ENCODE data around the gene NUP88. TPM values are rescaled to one million over a fixed set of nuclear protein-coding genes. Genes with fewer than 3 reads are reported as not detected.

The NUP88 gene
- total and polyA plus RNA-seq, 8 donors = 29.8 to 185 (median 80.3) TPM

GRCh38 chr17:5464717-5465507, 45.5 kb upstream of the NUP88 start:
- Histone ChIP-seq H3K27ac (no peak overlapping the region), H3K9me3 (no peaks in the 10 kb centered on the region), H3K4me1 (peaks cover 10 to 38% (median 27%) of the 10 kb centered on the region in 4 donors), H3K4me3 (no peak overlapping the region), H3K36me3 (peaks cover 13 to 39% (median 28%) of the 10 kb centered on the region in 4 donors), H3K27me3 (no peaks in the 10 kb centered on the region)
- 83 to 91% (median 88%) methylated on average over 10 of the region's 10 CpGs for WGBS, 5 donors
- TF ChIP-seq POLR2A (IDR thresholded peaks at IDR 0.05) (no peak), POLR2AphosphoS5 (IDR thresholded peaks at IDR 0.05) (no peak), EP300 (IDR thresholded peaks at IDR 0.05) (no peak)
- TF ChIP-seq, protein P1, sequence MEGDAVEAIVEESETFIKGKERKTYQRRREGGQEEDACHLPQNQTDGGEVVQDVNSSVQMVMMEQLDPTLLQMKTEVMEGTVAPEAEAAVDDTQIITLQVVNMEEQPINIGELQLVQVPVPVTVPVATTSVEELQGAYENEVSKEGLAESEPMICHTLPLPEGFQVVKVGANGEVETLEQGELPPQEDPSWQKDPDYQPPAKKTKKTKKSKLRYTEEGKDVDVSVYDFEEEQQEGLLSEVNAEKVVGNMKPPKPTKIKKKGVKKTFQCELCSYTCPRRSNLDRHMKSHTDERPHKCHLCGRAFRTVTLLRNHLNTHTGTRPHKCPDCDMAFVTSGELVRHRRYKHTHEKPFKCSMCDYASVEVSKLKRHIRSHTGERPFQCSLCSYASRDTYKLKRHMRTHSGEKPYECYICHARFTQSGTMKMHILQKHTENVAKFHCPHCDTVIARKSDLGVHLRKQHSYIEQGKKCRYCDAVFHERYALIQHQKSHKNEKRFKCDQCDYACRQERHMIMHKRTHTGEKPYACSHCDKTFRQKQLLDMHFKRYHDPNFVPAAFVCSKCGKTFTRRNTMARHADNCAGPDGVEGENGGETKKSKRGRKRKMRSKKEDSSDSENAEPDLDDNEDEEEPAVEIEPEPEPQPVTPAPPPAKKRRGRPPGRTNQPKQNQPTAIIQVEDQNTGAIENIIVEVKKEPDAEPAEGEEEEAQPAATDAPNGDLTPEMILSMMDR (IDR thresholded peaks at IDR 0.05) = no peak
- no peak for DNase-seq
- intact Hi-C loops (cut with DNase I; ENCODE audit: low total_unique reads) = no loop called here

DNA sequence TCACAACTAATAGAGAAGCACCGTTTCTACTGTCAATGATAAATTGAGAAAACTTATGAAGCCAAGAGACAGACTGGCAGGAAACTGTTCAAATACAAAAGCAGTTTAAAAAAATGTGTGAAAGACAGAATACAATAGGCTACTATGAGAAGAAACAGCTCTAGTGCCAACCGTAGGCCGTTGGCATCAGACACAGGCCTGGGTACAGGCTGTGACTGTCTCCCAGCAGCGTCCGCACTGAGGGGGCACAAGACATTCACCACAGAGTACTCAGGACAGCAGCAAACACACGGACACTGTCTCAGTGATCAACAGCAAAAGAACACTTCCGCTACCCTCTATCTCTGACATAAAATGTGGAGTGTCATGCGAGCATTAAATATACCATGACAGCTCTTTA, 27.3 kb upstream of the NUP88 start:
- Histone ChIP-seq H3K36me3 (peaks cover 35 to 97% (median 95%) of the 10 kb centered on the region in 4 donors), H3K27me3 (no peaks in the 10 kb centered on the region), H3K9me3 (no peaks in the 10 kb centered on the region), H3K4me3 (no peak overlapping the region), H3K27ac (no peak overlapping the region), H3K4me1 (no peaks in the 10 kb centered on the region)
- TF ChIP-seq, protein P1 (IDR thresholded peaks at IDR 0.05) = no peak
- TF ChIP-seq POLR2AphosphoS5 (IDR thresholded peaks at IDR 0.05) (no peak), EP300 (IDR thresholded peaks at IDR 0.05) (no peak), POLR2A (IDR thresholded peaks at IDR 0.05) (no peak)
- intact Hi-C loops (cut with DNase I; ENCODE audit: low total_unique reads) = no loop called here
- DNase-seq = no peak
- WGBS, 5 donors = 81 to 92% (median 88%) methylated on average over 8 of the region's 8 CpGs

- no peak overlapping the region for H3K27ac ChIP-seq
- H3K27me3 ChIP-seq = no peaks in the 10 kb centered on the region
- H3K36me3 ChIP-seq = peaks cover 21 to 76% (median 71%) of the 10 kb centered on the region in 4 donors
- no peak for DNase-seq
- H3K4me3 ChIP-seq = no peak overlapping the region
- H3K9me3 ChIP-seq = no peaks in the 10 kb centered on the region
- TF ChIP-seq EP300 (IDR thresholded peaks at IDR 0.05) (no peak), POLR2A (IDR thresholded peaks at IDR 0.05) (no peak), POLR2AphosphoS5 (IDR thresholded peaks at IDR 0.05) (no peak)
- TF ChIP-seq, protein P1 (IDR thresholded peaks at IDR 0.05) = no peak
- intact Hi-C loops (cut with DNase I; ENCODE audit: low total_unique reads) = no loop called here
- peaks cover 0 to 6% (median 6%) of the 10 kb centered on the region in 4 donors for H3K4me1 ChIP-seq
- 80 to 96% (median 93%) methylated on average over 6 to 22 of the region's 22 CpGs for WGBS, 5 donors
These were observed 24.7 kb upstream of the NUP88 start for GRCh38 chr17:5444209-5444608.

- Histone ChIP-seq H3K27me3 (no peaks in the 10 kb centered on the region), H3K9me3 (no peaks in the 10 kb centered on the region), H3K4me3 (no peak overlapping the region), H3K27ac (no peak overlapping the region), H3K4me1 (peaks cover 0 to 8% (median 7%) of the 10 kb centered on the region in 4 donors), H3K36me3 (peaks cover 17 to 71% (median 66%) of the 10 kb centered on the region in 4 donors)
- WGBS, 5 donors = 96 to 98% (median 97%) methylated on average over 5 to 6 of the region's 6 CpGs
- DNase-seq = no peak
- intact Hi-C loops (cut with DNase I; ENCODE audit: low total_unique reads) = no loop called here
- TF ChIP-seq, protein P1 (IDR thresholded peaks at IDR 0.05) = no peak
- TF ChIP-seq EP300 (IDR thresholded peaks at IDR 0.05) (no peak), POLR2A (IDR thresholded peaks at IDR 0.05) (no peak), POLR2AphosphoS5 (IDR thresholded peaks at IDR 0.05) (no peak)
These were observed 24.3 kb upstream of the NUP88 start for GRCh38 chr17:5443728-5444127.
